B cell (primary cell): ENCODE results near the gene RAB33B.

Source experiments
- CTCF ChIP-seq: fragments of 200-600 bp; IDR thresholded peaks from one replicate; pipeline ENCODE4 v1.8.0; 2022; ENCODE audit warnings: antibody characterized with exemption, mild to moderate bottlenecking
- EZH2 ChIP-seq: IDR thresholded peaks from 2 replicates; pipeline ENCODE4 v1.6.1; 2012; ENCODE audit warnings: borderline replicate concordance, low read depth, mild to moderate bottlenecking, moderate library complexity, low read length; ENCODE audit not compliant: insufficient read depth, poor library complexity, severe bottlenecking

- TF ChIP-seq CTCF (no peak), EZH2 (no peak)
Observed at GRCh38 chr4:139503622-139504166, 49.8 kb downstream of the RAB33B start.
